ENCODE results near the gene SREBF1. TPM values are rescaled to one million over a fixed set of nuclear protein-coding genes. Genes with fewer than 3 reads are reported as not detected.

SREBF1 gene
- total and polyA plus RNA-seq, 2 experiments from 2014 or later: 39.6 to 85.3 TPM

DNA sequence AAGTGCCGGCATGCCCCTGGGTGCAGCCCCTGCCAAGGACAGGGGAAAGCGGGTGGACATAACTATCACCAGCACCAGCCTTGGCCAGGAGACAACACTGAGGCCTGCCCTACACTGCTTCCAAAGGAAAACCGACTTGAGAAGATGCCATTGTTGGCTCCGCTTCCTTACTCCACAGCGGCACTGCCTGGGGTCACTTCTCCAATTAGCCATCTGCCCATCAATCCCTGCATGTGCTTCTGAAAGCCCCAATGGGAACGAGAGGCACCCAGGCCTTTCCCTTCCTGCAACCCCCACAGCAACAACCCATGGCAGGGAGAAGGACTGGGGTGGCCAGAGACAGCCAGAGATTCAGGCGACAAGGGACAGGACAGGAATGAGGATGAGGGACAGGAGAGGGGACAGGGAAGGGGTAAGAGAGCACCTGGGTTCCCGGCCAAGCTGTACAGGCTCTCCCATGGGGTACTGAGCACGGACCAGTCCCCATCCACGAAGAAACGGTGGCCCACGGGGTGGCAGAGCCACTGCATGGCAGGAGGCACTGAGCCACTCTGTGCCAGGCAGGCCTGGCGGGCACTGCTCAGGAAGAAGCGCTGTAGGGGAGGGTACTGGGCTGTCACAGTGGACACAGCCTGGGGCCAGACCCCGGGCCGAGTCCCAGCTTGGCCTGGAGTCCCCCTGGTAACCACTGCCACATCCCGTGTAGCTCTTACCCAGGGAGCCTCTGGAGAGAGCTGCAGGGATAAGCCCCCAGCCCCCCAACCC, 21.2 kb downstream of the SREBF1 start:
- Histone ChIP-seq H3K4me2 (no peak overlapping the region), H3K79me2 (replicated peaks; ENCODE audit: insufficient read depth) (0 out of 2 replicates have a peak, but pooled peaks cover 5% of the 10 kb centered on the region), H2AFZ (no peak overlapping the region), H3K4me1 (ENCODE audit: insufficient read depth) (peaks cover 15% of the 10 kb centered on the region), H3K27ac (ENCODE audit: low read depth) (no peak overlapping the region), H3K4me3 (no peak overlapping the region), H3K36me3 (ENCODE audit: insufficient read depth) (no peaks in the 10 kb centered on the region; the same call in 1 of the 2 replicates), H3K9me2 (ENCODE audit: insufficient read depth) (no peaks in the 10 kb centered on the region), H3F3A (replicated peaks; ENCODE audit: low read depth) (peaks cover 25% of the 10 kb centered on the region), H3K27me3 (ENCODE audit: insufficient read depth) (peaks cover 7% of the 10 kb centered on the region), H4K20me1 (replicated peaks; ENCODE audit: insufficient read depth) (peaks cover 29% of the 10 kb centered on the region)
- Mint-ChIP-seq H3K27ac (no peak overlapping the region), H3K4me3 (no peak overlapping the region), H3K27me3 (ENCODE audit: insufficient read depth, low read depth, poor library complexity) (peaks cover 12% of the 10 kb centered on the region), H3K4me1 (peaks cover 40% of the 10 kb centered on the region), H3K36me3 (ENCODE audit: low read depth) (peaks cover 61% of the 10 kb centered on the region), H3K9me3 (no peaks in the 10 kb centered on the region; the same call in 2 of the 3 replicates)
- TF ChIP-seq, protein P1, sequence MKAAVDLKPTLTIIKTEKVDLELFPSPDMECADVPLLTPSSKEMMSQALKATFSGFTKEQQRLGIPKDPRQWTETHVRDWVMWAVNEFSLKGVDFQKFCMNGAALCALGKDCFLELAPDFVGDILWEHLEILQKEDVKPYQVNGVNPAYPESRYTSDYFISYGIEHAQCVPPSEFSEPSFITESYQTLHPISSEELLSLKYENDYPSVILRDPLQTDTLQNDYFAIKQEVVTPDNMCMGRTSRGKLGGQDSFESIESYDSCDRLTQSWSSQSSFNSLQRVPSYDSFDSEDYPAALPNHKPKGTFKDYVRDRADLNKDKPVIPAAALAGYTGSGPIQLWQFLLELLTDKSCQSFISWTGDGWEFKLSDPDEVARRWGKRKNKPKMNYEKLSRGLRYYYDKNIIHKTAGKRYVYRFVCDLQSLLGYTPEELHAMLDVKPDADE (IDR thresholded peaks at IDR 0.05): no peak
- TF ChIP-seq ZNF114 (CRISPR knock-in tag; IDR thresholded peaks at IDR 0.05) (no peak), POLR2AphosphoS5 (IDR thresholded peaks at IDR 0.05; ENCODE audit: low read depth) (no peak), NANOG (IDR thresholded peaks at IDR 0.05; ENCODE audit: borderline replicate concordance) (no peak), EZH2 (IDR thresholded peaks at IDR 0.05; ENCODE audit: low read depth, unreplicated experiment) (no peak)
- TF ChIP-seq, protein P2, sequence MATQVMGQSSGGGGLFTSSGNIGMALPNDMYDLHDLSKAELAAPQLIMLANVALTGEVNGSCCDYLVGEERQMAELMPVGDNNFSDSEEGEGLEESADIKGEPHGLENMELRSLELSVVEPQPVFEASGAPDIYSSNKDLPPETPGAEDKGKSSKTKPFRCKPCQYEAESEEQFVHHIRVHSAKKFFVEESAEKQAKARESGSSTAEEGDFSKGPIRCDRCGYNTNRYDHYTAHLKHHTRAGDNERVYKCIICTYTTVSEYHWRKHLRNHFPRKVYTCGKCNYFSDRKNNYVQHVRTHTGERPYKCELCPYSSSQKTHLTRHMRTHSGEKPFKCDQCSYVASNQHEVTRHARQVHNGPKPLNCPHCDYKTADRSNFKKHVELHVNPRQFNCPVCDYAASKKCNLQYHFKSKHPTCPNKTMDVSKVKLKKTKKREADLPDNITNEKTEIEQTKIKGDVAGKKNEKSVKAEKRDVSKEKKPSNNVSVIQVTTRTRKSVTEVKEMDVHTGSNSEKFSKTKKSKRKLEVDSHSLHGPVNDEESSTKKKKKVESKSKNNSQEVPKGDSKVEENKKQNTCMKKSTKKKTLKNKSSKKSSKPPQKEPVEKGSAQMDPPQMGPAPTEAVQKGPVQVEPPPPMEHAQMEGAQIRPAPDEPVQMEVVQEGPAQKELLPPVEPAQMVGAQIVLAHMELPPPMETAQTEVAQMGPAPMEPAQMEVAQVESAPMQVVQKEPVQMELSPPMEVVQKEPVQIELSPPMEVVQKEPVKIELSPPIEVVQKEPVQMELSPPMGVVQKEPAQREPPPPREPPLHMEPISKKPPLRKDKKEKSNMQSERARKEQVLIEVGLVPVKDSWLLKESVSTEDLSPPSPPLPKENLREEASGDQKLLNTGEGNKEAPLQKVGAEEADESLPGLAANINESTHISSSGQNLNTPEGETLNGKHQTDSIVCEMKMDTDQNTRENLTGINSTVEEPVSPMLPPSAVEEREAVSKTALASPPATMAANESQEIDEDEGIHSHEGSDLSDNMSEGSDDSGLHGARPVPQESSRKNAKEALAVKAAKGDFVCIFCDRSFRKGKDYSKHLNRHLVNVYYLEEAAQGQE (IDR thresholded peaks at IDR 0.05; ENCODE audit: unreplicated experiment): no peak
- no peak for ATAC-seq
- DNase-seq (ENCODE audit: low spot score): no peak

DNA sequence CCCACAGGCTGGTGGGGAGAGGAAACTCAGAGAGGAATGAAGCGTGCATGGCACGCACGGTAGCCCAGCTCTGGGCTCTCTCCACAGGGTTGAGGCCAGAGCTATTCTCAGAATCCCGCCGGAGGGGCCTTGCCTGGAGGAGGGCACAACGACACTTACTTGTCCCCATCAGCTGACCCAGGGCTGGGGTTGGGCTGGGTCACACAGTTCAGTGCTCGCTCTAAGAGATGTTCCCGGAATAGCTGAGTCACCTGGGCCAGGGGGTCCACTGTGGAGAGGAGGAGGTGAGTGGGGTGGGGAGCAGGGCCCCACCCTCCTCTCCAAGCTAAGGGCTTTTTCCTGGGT, 21.8 kb downstream of the SREBF1 start:
- DNase-seq (ENCODE audit: low spot score) (no peak), ATAC-seq (no peak)
- Mint-ChIP-seq H3K36me3 (ENCODE audit: low read depth) (peaks cover 58% of the 10 kb centered on the region), H3K4me3 (no peak overlapping the region), H3K27ac (no peak overlapping the region), H3K9me3 (no peaks in the 10 kb centered on the region; the same call in 2 of the 3 replicates), H3K4me1 (peaks cover 35% of the 10 kb centered on the region), H3K27me3 (ENCODE audit: insufficient read depth, low read depth, poor library complexity) (peaks cover 16% of the 10 kb centered on the region)
- Histone ChIP-seq H3K4me1 (ENCODE audit: insufficient read depth) (peaks cover 15% of the 10 kb centered on the region), H3K4me3 (no peak overlapping the region), H3F3A (replicated peaks; ENCODE audit: low read depth) (peaks cover 28% of the 10 kb centered on the region), H3K36me3 (ENCODE audit: insufficient read depth) (no peaks in the 10 kb centered on the region; the same call in 1 of the 2 replicates), H3K9me2 (ENCODE audit: insufficient read depth) (no peaks in the 10 kb centered on the region), H2AFZ (no peak overlapping the region), H3K27ac (ENCODE audit: low read depth) (no peak overlapping the region), H3K27me3 (ENCODE audit: insufficient read depth) (peaks cover 12% of the 10 kb centered on the region), H3K4me2 (no peak overlapping the region), H4K20me1 (replicated peaks; ENCODE audit: insufficient read depth) (peaks cover 25% of the 10 kb centered on the region), H3K79me2 (replicated peaks; ENCODE audit: insufficient read depth) (no peaks in the 10 kb centered on the region)
- TF ChIP-seq NANOG (IDR thresholded peaks at IDR 0.05; ENCODE audit: borderline replicate concordance): no peak
- TF ChIP-seq CREB1 (CRISPR knock-in tag; IDR thresholded peaks at IDR 0.05; ENCODE audit: low read depth): no peak
- no peak for TF ChIP-seq EZH2phosphoT487 (IDR thresholded peaks at IDR 0.05; ENCODE audit: unreplicated experiment)
- TF ChIP-seq, protein P2 (IDR thresholded peaks at IDR 0.05; ENCODE audit: unreplicated experiment): no peak
- no peak for TF ChIP-seq STAT1 (IDR thresholded peaks at IDR 0.05; ENCODE audit: unreplicated experiment)
